GM19099 (cell line): ENCODE measurements around the gene SIRT3.
A peak's percentile ranks its signal among the peaks of the same experiment; 100 is the strongest.

Experiments used
- POLR2A ChIP-seq: IDR thresholded peaks from 3 replicates; pipeline ENCODE4 v1.6.1; 2011; ENCODE audit warnings: low read depth; ENCODE audit not compliant: insufficient read length; ENCODE audit errors: extremely low read depth

SIRT3 gene

DNA sequence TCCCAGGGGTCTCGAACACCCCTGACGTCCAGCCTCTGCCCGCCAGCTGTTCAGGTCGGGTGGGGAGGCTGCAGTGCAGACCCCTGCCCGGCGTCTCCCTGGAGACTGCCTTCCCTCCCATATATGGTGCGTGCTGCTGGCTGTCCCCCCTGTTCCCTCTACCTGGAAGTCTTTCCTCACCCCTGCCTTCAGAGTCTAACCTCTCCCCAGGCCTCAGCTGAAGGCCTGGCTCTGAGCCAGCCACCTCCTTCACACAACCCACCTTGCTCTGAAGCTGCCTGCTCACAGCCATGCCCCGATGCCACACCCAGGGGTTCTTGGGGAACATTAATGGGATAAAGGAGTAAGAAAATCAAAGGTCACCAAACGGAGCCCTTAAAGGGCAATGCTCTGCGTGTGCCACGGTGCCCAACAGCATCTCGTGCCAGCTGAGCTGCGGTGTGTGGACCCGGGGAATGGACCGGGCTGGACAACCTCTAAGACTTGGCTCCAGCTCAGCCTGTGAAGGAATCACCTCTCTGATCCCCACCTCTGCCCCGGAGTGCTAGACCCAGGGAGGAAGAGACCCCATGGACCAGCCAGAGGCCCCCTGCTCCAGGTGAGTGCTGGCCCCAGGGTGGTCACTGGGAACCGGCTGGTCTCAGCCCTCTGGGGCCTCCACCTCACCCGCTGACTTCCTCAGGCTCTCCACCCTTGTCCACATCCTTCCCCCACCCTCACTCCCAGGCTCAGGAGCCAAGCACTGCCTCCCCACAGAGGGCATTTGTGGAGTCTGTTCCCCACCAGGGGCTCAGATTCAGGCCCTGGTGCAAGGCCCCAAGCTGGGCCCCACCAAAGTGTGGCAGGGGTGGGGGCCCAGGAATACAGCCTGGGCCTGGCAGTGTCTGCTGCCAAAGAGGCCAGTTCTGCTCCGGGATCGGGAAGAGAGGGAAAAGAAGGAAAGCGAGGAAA is 42.1 kb upstream of the SIRT3 start, which contains the start of gene NLRP6:
TSS of gene NLRP6 (plus strand) at position 407 of the 951 bp plus-strand sequence. CDS start at position 570, 163 bp downstream.
- no peak for TF ChIP-seq POLR2A

DNA sequence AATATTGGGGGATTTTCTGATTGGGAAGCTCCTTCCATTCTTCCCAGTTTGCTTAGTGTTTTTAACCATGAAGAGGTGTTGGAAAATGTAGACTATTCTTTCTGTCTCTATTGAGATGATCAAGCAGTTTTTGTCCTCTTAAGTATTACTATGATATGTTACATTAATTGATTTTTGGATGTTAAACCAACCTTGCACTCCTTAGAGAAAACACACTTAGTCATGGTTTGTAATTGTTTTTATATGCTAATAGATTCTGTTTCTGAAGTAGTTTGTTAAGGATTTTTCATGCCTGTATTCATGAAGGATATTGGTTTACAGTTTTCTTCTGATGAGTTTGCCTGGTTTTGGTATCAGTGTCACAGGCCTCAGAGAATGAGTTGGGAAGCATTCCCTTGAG is 40.1 kb upstream of the SIRT3 start:
- TF ChIP-seq POLR2A: no peak

GRCh38 chr11:272931-273198 is 36.7 kb upstream of the SIRT3 start:
- no peak for TF ChIP-seq POLR2A

- TF ChIP-seq POLR2A: no peak
These were observed 36.2 kb upstream of the SIRT3 start for GRCh38 chr11:272195-272930.

DNA sequence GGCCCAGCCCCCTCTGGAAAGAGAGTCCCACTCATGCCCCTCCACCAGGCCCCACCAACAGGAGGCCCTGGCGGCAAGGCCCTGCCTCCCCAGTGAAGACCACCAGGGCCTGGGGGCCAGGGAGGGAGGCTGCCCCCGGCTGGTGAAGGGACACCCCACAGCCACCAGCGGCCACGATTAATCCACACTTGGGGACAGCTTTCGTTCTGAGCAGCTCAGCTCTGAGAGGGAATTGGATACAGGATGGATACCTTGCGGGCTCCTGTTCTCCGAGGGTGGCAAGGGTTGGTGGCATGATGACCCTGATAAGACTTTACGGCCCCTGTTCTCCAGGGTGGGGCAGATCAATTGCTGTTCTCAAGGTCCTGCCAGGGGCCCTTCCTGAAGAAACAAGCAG is 35.2 kb upstream of the SIRT3 start:
- TF ChIP-seq POLR2A: no peak

DNA sequence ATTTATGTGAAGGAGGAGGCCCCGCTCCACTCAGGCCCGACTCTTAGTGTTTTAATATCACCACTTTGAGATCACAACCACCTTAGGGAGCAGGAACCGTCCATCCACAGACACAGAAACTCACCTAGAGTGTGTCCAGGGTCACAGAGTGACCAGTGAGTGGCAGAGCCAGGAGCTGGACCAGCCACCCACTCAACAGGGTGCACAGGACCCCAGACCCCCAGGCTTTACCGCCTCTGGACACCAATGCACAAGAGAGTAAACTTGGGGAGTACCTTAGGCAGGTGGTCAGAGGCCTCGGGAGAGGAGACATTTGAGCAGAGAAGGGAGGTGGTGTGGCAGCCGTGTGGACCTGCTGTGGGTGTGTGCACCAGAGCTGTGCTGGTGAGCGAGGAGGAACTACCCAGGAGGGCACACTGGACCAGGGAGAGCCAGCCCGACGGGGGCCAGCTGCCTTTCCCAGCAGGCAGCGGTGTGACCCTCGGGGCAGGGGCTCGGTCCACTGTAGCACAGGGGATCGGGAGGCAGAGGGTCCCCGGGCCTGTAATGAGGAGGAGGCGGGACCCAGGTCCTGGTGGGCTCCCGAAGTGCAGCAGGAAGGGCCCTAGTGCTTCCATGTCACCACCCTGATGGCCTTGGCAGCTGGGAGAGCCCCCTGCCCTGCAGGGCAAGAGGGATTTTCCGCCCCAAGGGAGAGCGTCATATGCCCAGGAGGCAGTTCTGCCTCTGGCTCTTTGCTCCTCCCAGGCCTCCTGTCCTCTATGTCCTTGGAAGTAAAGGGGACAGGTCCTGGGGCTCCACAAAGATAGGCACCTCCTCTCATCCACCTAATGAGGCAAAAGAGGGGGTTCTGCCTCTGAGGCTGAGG is 34.5 kb upstream of the SIRT3 start:
- TF ChIP-seq POLR2A: no peak

DNA sequence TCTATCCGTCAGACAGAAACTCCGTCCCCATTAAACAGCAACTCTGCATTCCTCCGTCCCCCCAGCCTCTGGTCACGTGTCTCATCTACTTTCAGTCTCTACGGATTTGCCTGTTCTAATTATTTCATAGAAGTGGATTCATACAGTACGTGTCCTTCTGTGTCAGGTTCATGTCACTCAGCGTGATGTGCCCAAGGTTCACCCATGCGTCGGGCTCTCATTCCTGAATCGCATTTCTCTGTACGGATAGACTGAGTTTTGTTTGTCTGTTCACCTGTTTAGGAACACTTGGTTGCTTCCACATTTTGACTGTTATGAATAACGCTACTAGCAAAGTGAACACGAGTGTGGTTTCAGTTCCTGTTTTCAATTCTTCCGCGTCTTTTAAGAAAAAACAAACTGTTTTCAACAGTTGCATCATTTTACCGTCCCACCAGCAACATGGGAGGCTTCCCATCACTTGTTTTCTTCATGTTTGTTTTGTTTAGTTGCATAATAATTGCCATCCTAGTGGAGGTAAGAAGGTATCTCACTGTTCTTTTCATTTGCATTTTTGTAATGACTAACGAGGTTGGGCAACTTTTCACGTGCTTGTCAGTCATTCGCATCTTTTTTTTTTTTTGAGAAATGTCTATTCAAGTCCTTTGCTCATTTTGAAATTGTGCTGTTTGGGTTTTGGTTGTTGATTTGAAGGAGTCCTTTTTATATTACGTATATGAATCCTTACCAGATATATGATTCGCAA is 33.2 kb upstream of the SIRT3 start:
- TF ChIP-seq POLR2A: peak; percentile 38

- peak; percentile 50 for TF ChIP-seq POLR2A
These were observed 31.4 kb upstream of the SIRT3 start for GRCh38 chr11:267491-267994.

- no peak for TF ChIP-seq POLR2A
These were observed 30.7 kb upstream of the SIRT3 start for GRCh38 chr11:266676-267439.

DNA sequence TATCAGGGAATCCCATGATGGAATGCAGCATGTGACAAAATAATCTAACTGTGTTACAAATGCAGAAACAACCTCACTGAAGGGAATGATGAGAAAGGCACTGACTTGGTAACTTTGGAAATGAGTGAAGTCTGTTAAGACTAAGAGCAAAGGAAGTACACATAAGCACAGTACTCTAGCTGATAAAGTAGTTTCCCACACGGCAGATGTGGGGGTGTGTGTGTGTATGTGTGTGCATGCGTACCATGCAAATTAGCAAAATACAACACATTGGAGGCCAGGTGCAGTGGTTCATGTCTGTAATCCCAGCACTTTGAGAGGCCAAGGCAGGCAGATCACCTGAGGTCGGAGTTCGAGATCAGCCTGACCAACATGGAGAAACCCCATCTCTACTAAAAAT is 25.5 kb upstream of the SIRT3 start:
- no peak for TF ChIP-seq POLR2A

DNA sequence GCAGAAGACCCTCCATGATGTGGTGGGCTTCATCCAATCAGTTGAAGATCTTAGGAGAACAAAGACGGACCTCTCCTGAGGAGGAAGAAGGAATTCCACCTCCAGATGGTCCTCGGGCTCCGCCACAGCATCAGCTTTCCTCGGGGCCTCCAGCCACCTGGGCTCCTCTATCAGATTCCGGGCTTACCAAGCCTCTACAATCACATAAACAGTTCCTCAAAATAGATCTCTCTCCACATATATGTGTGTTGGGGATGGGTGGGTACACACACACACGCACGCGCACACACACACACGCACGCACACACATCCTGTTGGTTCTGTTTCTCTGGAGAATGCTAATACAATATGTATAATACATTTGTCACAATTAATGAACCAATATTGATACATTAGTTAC is 23.3 kb upstream of the SIRT3 start:
- TF ChIP-seq POLR2A: no peak

GRCh38 chr11:257766-258493 is 21.8 kb upstream of the SIRT3 start:
- no peak for TF ChIP-seq POLR2A

DNA sequence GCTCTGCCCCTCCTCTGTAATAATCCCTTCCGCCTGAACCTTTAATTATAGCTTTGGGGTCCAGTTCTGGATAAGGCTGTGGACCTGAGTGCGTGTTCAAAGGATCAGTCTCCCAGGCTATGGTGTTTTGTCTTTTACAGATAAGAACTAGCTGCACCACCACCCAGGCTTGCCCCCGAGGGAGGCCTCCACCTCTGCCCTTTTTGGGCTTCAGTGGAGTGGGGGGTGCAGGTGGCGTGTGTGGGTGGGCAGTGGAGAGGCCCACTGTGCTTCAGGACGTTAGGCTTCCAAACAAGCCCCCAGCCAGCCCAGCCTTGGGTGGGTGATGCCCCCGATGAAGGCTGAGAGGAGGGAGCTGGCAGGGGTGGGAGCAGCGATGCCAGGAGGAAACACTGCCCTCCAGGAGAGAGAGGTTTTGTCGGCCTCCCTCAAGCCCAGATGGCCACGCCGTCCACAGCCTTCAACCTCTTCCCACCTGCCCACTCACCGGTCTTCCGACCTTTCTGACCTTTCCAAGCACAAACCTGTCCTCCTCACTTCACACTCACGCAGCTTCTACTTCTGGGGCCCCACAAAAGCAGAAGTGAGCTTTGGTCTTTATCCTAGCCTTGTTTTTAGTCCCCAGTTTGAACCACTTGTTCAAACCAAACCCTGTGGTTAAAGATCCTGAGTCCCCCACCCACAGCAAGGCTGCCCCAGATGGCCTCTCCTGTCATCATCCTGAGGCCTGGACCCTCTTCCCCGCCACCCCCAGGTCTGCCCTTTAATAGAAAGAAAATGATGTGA is 21.0 kb upstream of the SIRT3 start:
- TF ChIP-seq POLR2A: no peak

GRCh38 chr11:255816-256215 is 19.7 kb upstream of the SIRT3 start:
- no peak for TF ChIP-seq POLR2A
